CD4-positive, alpha-beta memory T cell (primary cell): ENCODE results near the gene BDH1. TPM values are rescaled to one million over a fixed set of nuclear protein-coding genes. Genes with fewer than 3 reads are reported as not detected.
"Not testable (repeated sequence)": the region's sequence is repeated elsewhere in the genome, so short reads cannot be mapped to it uniquely, and the experiment has no call there.

Source experiments
- CTCF ChIA-PET: fragments of 350-600 bp; sonication (Branson Sonifier 250); formaldehyde crosslinking; loops from one replicate; lab custom pipeline; 2021; ENCODE audit warnings: inconsistent platforms; ENCODE audit not compliant: partially characterized antibody; lab: Charles Lee
- POLR2A ChIA-PET: fragments of 350-600 bp; sonication (Branson Sonifier 250); formaldehyde crosslinking; loops from one replicate; lab custom pipeline; 2021; ENCODE audit not compliant: partially characterized antibody; lab: Charles Lee
- DNase-seq, 5 donors: peaks; one replicate each; pipeline versions ENCODE4 v3.0.0 to v3.0.0-alpha.2; 2020 to 2022; ENCODE audit warnings: mixed read lengths in 1 of 5
- H3K27ac ChIP-seq: one replicate; pipeline ENCODE4 v1.7.0; 2013; ENCODE audit warnings: low read depth, low read length
- H3K27me3 ChIP-seq: 2 replicates; pipeline ENCODE4 v1.7.0; 2013; ENCODE audit warnings: mild to moderate bottlenecking, low read length, moderate library complexity; ENCODE audit not compliant: insufficient read depth
- H3K36me3 ChIP-seq: 2 replicates; pipeline ENCODE4 v1.7.0; 2013; ENCODE audit warnings: mild to moderate bottlenecking, low read length, moderate library complexity; ENCODE audit not compliant: insufficient read depth
- H3K4me1 ChIP-seq: 2 replicates; pipeline ENCODE4 v1.7.0; 2013; ENCODE audit warnings: mild to moderate bottlenecking, low read length, moderate library complexity; ENCODE audit not compliant: insufficient read depth
- H3K4me3 ChIP-seq, 2 donors: one replicate each; pipeline ENCODE4 v1.7.0; 2013; ENCODE audit warnings: low read length in 2 of 2, mild to moderate bottlenecking in 1 of 2
- H3K9me3 ChIP-seq, 2 donors: one replicate each; pipeline ENCODE4 v1.7.0; 2013; ENCODE audit warnings: low read length in 2 of 2, control low read depth in 1 of 2; ENCODE audit not compliant: control insufficient read depth in 1 of 2
- H3K27ac Mint-ChIP-seq, 7 donors: one replicate each; pipeline ENCODE4 v1.8.0; 2020 to 2021; ENCODE audit warnings: mixed read lengths in 7 of 7, mild to moderate bottlenecking in 6 of 7, inconsistent platforms in 3 of 7, moderate library complexity in 3 of 7
- H3K27me3 Mint-ChIP-seq, 2 donors: one replicate each; pipeline ENCODE4 v1.8.0; 2020 to 2021; ENCODE audit warnings: mixed read lengths in 2 of 2
- H3K36me3 Mint-ChIP-seq, 2 donors: one replicate each; pipeline ENCODE4 v1.8.0; 2020 to 2021; ENCODE audit warnings: mixed read lengths in 2 of 2, inconsistent platforms in 1 of 2, mild to moderate bottlenecking in 1 of 2
- H3K4me1 Mint-ChIP-seq, 4 donors: one replicate each; pipeline ENCODE4 v1.8.0; 2020 to 2021; ENCODE audit warnings: mixed read lengths in 4 of 4, mild to moderate bottlenecking in 1 of 4
- H3K4me3 Mint-ChIP-seq, 8 donors: one replicate each; pipeline ENCODE4 v1.8.0; 2020 to 2021; ENCODE audit warnings: mixed read lengths in 8 of 8, mild to moderate bottlenecking in 7 of 8, moderate library complexity in 6 of 8, inconsistent platforms in 3 of 8
- H3K9me3 Mint-ChIP-seq, 8 donors: one replicate each; pipeline ENCODE4 v1.8.0; 2020 to 2021; ENCODE audit warnings: mixed read lengths in 8 of 8, mild to moderate bottlenecking in 5 of 8, inconsistent platforms in 3 of 8, moderate library complexity in 1 of 8
- intact Hi-C: fragments of 100-400 bp; cut with micrococcal nuclease; formaldehyde crosslinking; loops from one replicate; pipeline ENCODE4 v1.15.1; 2023
- polyA plus RNA-seq, 2 donors: library from polyadenylated mRNA; unstranded; fragments of 300-500 nt; fragmentation: Illumina TruSeq; gene quantifications; one replicate each; pipeline ENCODE4 v1.2.3, GENCODE V29; 2021
- total RNA-seq, 2 experiments: library from RNA; stranded (reverse); gene quantifications; one replicate each; pipeline ENCODE4 v1.2.3, GENCODE V29; 2021

BDH1 gene
- total RNA-seq = 10 to 100 TPM; 60.9 to 61.1 TPM
- polyA plus RNA-seq = 10 to 100 TPM; 22.3 to 25.2 TPM

- Mint-ChIP-seq H3K4me3 (peak within 1 kb of the TSS; percentile 90 to 95 (median 93)), H3K36me3 (peaks cover 0 to 12% of the 10 kb centered on the region in 2 donors), H3K27ac (peak within 1 kb of the TSS; percentile 75 to 95 (median 89)), H3K4me1 (peaks cover 9 to 19% (median 15%) of the 10 kb centered on the region in 4 donors), H3K9me3 (no peaks in the 10 kb centered on the region), H3K27me3 (peaks cover 4 to 7% of the 10 kb centered on the region in 2 donors)
- ChIA-PET CTCF (no interaction called here), POLR2A (interaction anchor here (0.8 to 1.0 kb wide), 4 partner anchors 10 to 235 kb away, joined by 3 to 5 read pairs (median 3); partner anchors contain the start of gene LRCH3)
- Histone ChIP-seq H3K27ac (peak within 1 kb of the TSS; percentile 74), H3K4me1 (peaks cover 14% of the 10 kb centered on the region), H3K9me3 (no peaks in the 10 kb centered on the region), H3K36me3 (no peaks in the 10 kb centered on the region), H3K27me3 (no peaks in the 10 kb centered on the region), H3K4me3 (peak within 1 kb of the TSS; percentile 71 to 84)
- intact Hi-C loops = loop anchor here (1.0 to 10.0 kb wide), 3 partner anchors 181 to 399 kb away; partner anchors contain the start of genes RPL35A and RUBCN
- DNase-seq = peak; percentile 41 to 56 (median 49)
Measured at GRCh38 chr3:197555281-197556261, at the start of gene BDH1. Gene BDH1 (minus strand): TSS chr3:197555968. CDS start chr3:197546443, 9,525 bp downstream.

DNA sequence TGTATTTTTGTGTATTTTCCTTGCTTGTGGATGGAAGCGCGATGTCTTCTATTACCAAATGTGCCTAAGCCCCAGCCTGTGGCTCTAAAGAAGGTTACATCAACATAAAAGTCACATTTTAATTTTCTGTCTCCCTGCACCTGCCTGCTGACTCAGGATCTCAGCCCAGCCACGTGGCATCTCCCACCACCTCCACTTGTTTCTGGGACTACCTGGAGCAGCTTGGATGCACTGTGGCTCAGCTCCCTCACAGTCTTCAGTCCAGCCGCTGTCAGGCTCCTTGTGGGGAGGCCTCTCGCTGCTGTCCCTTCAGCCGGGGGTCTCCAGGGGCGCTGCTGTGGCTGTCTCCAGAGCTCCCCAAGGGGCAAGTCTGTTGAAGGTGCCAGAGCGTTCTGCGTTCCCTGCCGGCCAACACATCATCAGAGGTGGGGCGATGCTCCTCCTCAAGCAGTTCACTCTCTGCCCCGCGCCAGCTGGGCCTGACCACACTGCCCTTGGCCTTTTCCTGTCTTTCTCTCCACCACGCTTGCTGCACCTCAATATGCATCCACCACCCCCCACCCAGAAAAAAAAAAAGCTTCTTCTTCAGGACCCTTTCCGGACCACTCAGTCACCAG, 47.7 kb upstream of the BDH1 start:
- Histone ChIP-seq H3K4me3 (no peak overlapping the region), H3K36me3 (peaks cover 18% of the 10 kb centered on the region), H3K9me3 (no peaks in the 10 kb centered on the region), H3K27me3 (no peaks in the 10 kb centered on the region), H3K4me1 (no peaks in the 10 kb centered on the region), H3K27ac (no peak overlapping the region)
- Mint-ChIP-seq H3K4me1 (peaks cover 3 to 9% (median 5%) of the 10 kb centered on the region in 4 donors), H3K36me3 (peaks cover 11 to 14% of the 10 kb centered on the region in 2 donors), H3K27ac (peak overlapping the region in 5 of 7 donors; percentile 7 to 64 (median 24)), H3K9me3 (no peaks in the 10 kb centered on the region), H3K27me3 (no peaks in the 10 kb centered on the region), H3K4me3 (no peak overlapping the region)
- DNase-seq = no peak
- intact Hi-C loops = no loop called here
- ChIA-PET POLR2A (no interaction called here), CTCF (no interaction called here)

DNA sequence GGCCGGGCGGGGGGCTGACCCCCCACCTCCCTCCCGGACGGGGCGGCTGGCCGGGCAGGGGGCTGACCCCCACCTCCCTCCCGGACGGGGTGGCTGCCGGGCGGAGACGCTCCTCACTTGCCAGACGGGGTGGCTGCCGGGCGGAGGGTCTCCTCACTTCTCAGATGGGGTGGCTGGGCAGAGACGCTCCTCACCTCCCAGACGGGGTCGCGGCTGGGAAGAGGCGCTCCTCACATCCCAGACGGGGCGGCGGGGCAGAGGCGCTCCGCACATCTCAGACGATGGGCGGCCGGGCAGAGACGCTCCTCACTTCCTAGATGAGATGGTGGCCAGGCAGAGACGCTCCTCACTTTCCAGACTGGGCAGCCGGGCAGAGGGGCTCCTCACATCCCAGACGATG, 46.6 kb upstream of the BDH1 start:
- CTCF ChIA-PET, H3K4me3 Mint-ChIP-seq, H3K36me3 ChIP-seq, POLR2A ChIA-PET, H3K9me3 ChIP-seq, H3K4me1 ChIP-seq, H3K36me3 Mint-ChIP-seq, DNase-seq, H3K27ac ChIP-seq, H3K27ac Mint-ChIP-seq, H3K9me3 Mint-ChIP-seq, H3K4me3 ChIP-seq, H3K27me3 Mint-ChIP-seq, H3K4me1 Mint-ChIP-seq, H3K27me3 ChIP-seq, intact Hi-C loops: not testable (repeated sequence)

DNA sequence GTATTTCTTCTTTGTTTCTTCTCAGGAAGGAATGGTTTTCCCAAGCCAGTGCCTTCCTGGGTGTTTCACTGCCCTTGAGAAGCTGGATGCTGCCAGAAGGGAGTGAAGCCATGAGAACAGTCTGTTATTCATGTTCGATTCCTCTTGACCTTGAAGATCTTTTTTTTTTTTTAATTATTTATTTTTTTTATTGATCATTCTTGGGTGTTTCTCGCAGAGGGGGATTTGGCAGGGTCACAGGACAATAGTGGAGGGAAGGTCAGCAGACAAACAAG, 45.7 kb upstream of the BDH1 start:
- H3K9me3 ChIP-seq, H3K27me3 Mint-ChIP-seq, intact Hi-C loops, H3K4me3 Mint-ChIP-seq, H3K4me3 ChIP-seq, H3K36me3 Mint-ChIP-seq, POLR2A ChIA-PET, H3K27ac ChIP-seq, H3K4me1 ChIP-seq, H3K27me3 ChIP-seq, H3K9me3 Mint-ChIP-seq, H3K27ac Mint-ChIP-seq, H3K4me1 Mint-ChIP-seq, H3K36me3 ChIP-seq, DNase-seq: not testable (repeated sequence)
- CTCF ChIA-PET = interaction anchor here (0.8 to 5.0 kb wide), 4 partner anchors 9 to 68 kb away, joined by 3 to 64 read pairs (median 4); no protein-coding TSS in a partner anchor

- no peak overlapping the region for H3K27ac ChIP-seq
- intact Hi-C loops = no loop called here
- ChIA-PET POLR2A (no interaction called here), CTCF (interaction anchor here (0.8 to 5.0 kb wide), 7 partner anchors 9 to 73 kb away, joined by 3 to 64 read pairs (median 3); no protein-coding TSS in a partner anchor)
- no peaks in the 10 kb centered on the region for H3K27me3 ChIP-seq
- no peak for DNase-seq
- H3K9me3 ChIP-seq = no peaks in the 10 kb centered on the region
- H3K4me3 ChIP-seq = no peak overlapping the region
- H3K9me3 Mint-ChIP-seq = no peaks in the 10 kb centered on the region
- peak overlapping the region in 1 of 7 donors; percentile 8 for H3K27ac Mint-ChIP-seq
- no peaks in the 10 kb centered on the region for H3K4me1 ChIP-seq
- peaks cover 5 to 6% (median 5%) of the 10 kb centered on the region in 4 donors for H3K4me1 Mint-ChIP-seq
- no peaks in the 10 kb centered on the region for H3K36me3 Mint-ChIP-seq
- no peaks in the 10 kb centered on the region for H3K27me3 Mint-ChIP-seq
- no peak overlapping the region for H3K4me3 Mint-ChIP-seq
- H3K36me3 ChIP-seq = no peaks in the 10 kb centered on the region
Measured at GRCh38 chr3:197600796-197601565, 45.2 kb upstream of the BDH1 start.

GRCh38 chr3:197599089-197599765, 43.5 kb upstream of the BDH1 start:
- no peaks in the 10 kb centered on the region for H3K36me3 Mint-ChIP-seq
- Histone ChIP-seq H3K4me1 (no peaks in the 10 kb centered on the region), H3K27me3 (no peaks in the 10 kb centered on the region), H3K9me3 (no peaks in the 10 kb centered on the region), H3K36me3 (no peaks in the 10 kb centered on the region), H3K27ac (no peak overlapping the region), H3K4me3 (no peak overlapping the region)
- H3K4me1 Mint-ChIP-seq = peaks cover 5 to 6% (median 5%) of the 10 kb centered on the region in 4 donors
- no peaks in the 10 kb centered on the region for H3K9me3 Mint-ChIP-seq
- no peaks in the 10 kb centered on the region for H3K27me3 Mint-ChIP-seq
- ChIA-PET POLR2A (interaction anchor here (0.6 to 1.6 kb wide), 3 partner anchors 15 to 137 kb away, joined by 3 read pairs; no protein-coding TSS in a partner anchor), CTCF (interaction anchor here (0.6 to 5.0 kb wide), 22 partner anchors 9 to 1945 kb away, joined by 3 to 64 read pairs (median 4); no protein-coding TSS in a partner anchor)
- no peak overlapping the region for H3K4me3 Mint-ChIP-seq
- intact Hi-C loops = loop anchor here (1.0 to 5.0 kb wide), 2 partner anchors 33 to 203 kb away; no protein-coding TSS in a partner anchor
- peak; percentile 76 to 81 (median 79) for DNase-seq
- H3K27ac Mint-ChIP-seq = peak overlapping the region in 4 of 7 donors; percentile 47 to 78 (median 62)
